ENCODE measurements around the gene MARK4.
"Not testable (repeated sequence)": the region's sequence is repeated elsewhere in the genome, so short reads cannot be mapped to it uniquely, and the experiment has no call there.

DNA sequence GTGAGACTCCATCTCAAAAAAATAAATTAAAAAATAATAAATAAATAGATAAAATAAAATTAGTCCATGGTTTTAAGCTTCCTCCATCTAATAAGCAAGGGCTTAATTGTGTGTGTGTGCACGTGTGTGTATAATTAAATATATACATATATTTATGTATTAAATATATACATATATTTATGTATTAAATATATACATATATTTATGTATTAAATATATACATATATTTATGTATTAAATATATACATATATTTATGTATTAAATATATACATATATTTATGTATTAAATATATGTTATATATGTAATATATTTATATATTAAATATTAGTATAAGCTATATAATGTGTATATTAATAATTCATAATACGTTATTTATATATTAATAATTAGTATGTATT lies 22.0 kb upstream of the MARK4 start:
- TF ChIP-seq, protein P1, sequence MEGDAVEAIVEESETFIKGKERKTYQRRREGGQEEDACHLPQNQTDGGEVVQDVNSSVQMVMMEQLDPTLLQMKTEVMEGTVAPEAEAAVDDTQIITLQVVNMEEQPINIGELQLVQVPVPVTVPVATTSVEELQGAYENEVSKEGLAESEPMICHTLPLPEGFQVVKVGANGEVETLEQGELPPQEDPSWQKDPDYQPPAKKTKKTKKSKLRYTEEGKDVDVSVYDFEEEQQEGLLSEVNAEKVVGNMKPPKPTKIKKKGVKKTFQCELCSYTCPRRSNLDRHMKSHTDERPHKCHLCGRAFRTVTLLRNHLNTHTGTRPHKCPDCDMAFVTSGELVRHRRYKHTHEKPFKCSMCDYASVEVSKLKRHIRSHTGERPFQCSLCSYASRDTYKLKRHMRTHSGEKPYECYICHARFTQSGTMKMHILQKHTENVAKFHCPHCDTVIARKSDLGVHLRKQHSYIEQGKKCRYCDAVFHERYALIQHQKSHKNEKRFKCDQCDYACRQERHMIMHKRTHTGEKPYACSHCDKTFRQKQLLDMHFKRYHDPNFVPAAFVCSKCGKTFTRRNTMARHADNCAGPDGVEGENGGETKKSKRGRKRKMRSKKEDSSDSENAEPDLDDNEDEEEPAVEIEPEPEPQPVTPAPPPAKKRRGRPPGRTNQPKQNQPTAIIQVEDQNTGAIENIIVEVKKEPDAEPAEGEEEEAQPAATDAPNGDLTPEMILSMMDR (IDR thresholded peaks at IDR 0.05), result not testable (repeated sequence)
- TF ChIP-seq POLR2AphosphoS5, POLR2A (IDR thresholded peaks at IDR 0.05): not testable (repeated sequence)
